GM04504 (cell line): Measurements from ENCODE around the gene TCF7L1.
"Not testable (repeated sequence)": the region's sequence is repeated elsewhere in the genome, so short reads cannot be mapped to it uniquely, and the experiment has no call there.

Source experiments
- DNase-seq: peaks from one replicate; pipeline ENCODE4 v3.0.0-alpha.2; 2012; ENCODE audit warnings: low read depth

Gene TCF7L1

GRCh38 chr2:85133751-85134254 is 611 bp downstream of the TCF7L1 start:
- no peak for DNase-seq

GRCh38 chr2:85134255-85134895 is 1.2 kb downstream of the TCF7L1 start:
- no peak for DNase-seq

- no peak for DNase-seq
These were observed 1.9 kb downstream of the TCF7L1 start for GRCh38 chr2:85134896-85135659.

- no peak for DNase-seq
These were observed 2.4 kb downstream of the TCF7L1 start for GRCh38 chr2:85135660-85135914.

GRCh38 chr2:85137156-85137555 is 4.0 kb downstream of the TCF7L1 start:
- DNase-seq, result no peak

- no peak for DNase-seq
These were observed 10.4 kb downstream of the TCF7L1 start for GRCh38 chr2:85143463-85144082.

GRCh38 chr2:85145116-85145820 is 12.1 kb downstream of the TCF7L1 start:
- no peak for DNase-seq

GRCh38 chr2:85148190-85148589 is 15.0 kb downstream of the TCF7L1 start:
- no peak for DNase-seq

- DNase-seq, result no peak
These were observed 17.8 kb downstream of the TCF7L1 start for GRCh38 chr2:85151026-85151425.

- no peak for DNase-seq
These were observed 19.7 kb downstream of the TCF7L1 start for GRCh38 chr2:85152895-85153294.

- no peak for DNase-seq
These were observed 21.0 kb downstream of the TCF7L1 start for GRCh38 chr2:85154048-85154753.

GRCh38 chr2:85155082-85155481 is 21.9 kb downstream of the TCF7L1 start:
- not testable (repeated sequence) for DNase-seq

- no peak for DNase-seq
These were observed 23.0 kb downstream of the TCF7L1 start for GRCh38 chr2:85156153-85156552.

GRCh38 chr2:85156619-85157018 is 23.4 kb downstream of the TCF7L1 start:
- DNase-seq, result no peak

GRCh38 chr2:85157345-85157744 is 24.2 kb downstream of the TCF7L1 start:
- DNase-seq, result no peak

- DNase-seq, result no peak
These were observed 25.5 kb downstream of the TCF7L1 start for GRCh38 chr2:85158559-85159273.

- no peak for DNase-seq
These were observed 26.4 kb downstream of the TCF7L1 start for GRCh38 chr2:85159589-85159988.

GRCh38 chr2:85160966-85161960 is 28.1 kb downstream of the TCF7L1 start:
- DNase-seq, result no peak

- no peak for DNase-seq
These were observed 29.6 kb downstream of the TCF7L1 start for GRCh38 chr2:85162746-85163301.

- no peak for DNase-seq
These were observed 30.5 kb downstream of the TCF7L1 start for GRCh38 chr2:85163675-85164074.
